Measurements from ENCODE around the gene ARHGAP5. TPM values are rescaled to one million over a fixed set of nuclear protein-coding genes. Genes with fewer than 3 reads are reported as not detected.

Gene ARHGAP5
- total and polyA plus RNA-seq, 2 donors (not counting 1 experiment from before 2014, with no cell fraction given), result 6.4 to 65.0 TPM

GRCh38 chr14:32202998-32203882 lies 126.1 kb downstream of the ARHGAP5 start, which contains the start of gene RNU6-8:
Gene RNU6-8 (minus strand): TSS chr14:32203269.
- POLR2A ChIA-PET, result interaction anchor here (1.0 to 2.4 kb wide), 2 partner anchors 126 to 783 kb away, joined by 3 to 33 read pairs; partner anchors contain the start of genes ARHGAP5 and HEATR5A
- H3K4me3 Mint-ChIP-seq, result peak within 1 kb of the TSS; percentile 92
- under 1% methylated on average over 50 of the region's 57 CpGs for WGBS (ENCODE audit: insufficient coverage)
- peaks cover 48% of the 10 kb centered on the region for H3K4me1 Mint-ChIP-seq
- peak within 1 kb of the TSS; percentile 99 for H3K27ac Mint-ChIP-seq
- no peaks in the 10 kb centered on the region for H3K27me3 Mint-ChIP-seq
- DNase-seq (peak; percentile 94), ATAC-seq (ENCODE audit: low read depth) (peak; percentile 77)
- H3K4me3 ChIP-seq (ENCODE audit: control extremely low read depth in 1 of 5, extremely low read depth in 1 of 5, insufficient read depth in 1 of 5, low read depth in 2 of 5, low read length in 4 of 5), result peak within 1 kb of the TSS; percentile 67 to 88 (median 87)
- H4K20me1 ChIP-seq (ENCODE audit: control insufficient read depth, insufficient read depth, low read length, poor library complexity, severe bottlenecking), result no peaks in the 10 kb centered on the region
- peak within 1 kb of the TSS; percentile 86 for H2AFZ ChIP-seq (ENCODE audit: insufficient read depth, low read depth, low read length, poor library complexity, severe bottlenecking)
- H3K27ac ChIP-seq (ENCODE audit: low read length in 2 of 2), result peak within 1 kb of the TSS; percentile 99
- no peaks in the 10 kb centered on the region for H3K27me3 ChIP-seq (replicated peaks in 1 of 4; ENCODE audit: control extremely low read depth in 1 of 4, control insufficient read depth in 3 of 4, insufficient read depth in 4 of 4, low read length in 3 of 4)
- H3K9ac ChIP-seq (ENCODE audit: low read length), result peak within 1 kb of the TSS; percentile 93
- CTCF ChIA-PET, result interaction anchor here (1.0 to 2.5 kb wide), 8 partner anchors 12 to 996 kb away, joined by 3 to 13 read pairs (median 4); partner anchors contain the start of genes ARHGAP5 and HECTD1
- TF ChIP-seq CTCF (IDR thresholded peaks at IDR 0.05), result no peak
- TF ChIP-seq EZH2 (IDR thresholded peaks at IDR 0.05; ENCODE audit: borderline replicate concordance, insufficient read depth, low read depth, low read length, poor library complexity, severe bottlenecking), result no peak
- no peaks in the 10 kb centered on the region for H3K79me2 ChIP-seq (ENCODE audit: control insufficient read depth, insufficient read depth, low read length)
- H3K9me3 Mint-ChIP-seq (ENCODE audit: insufficient read depth), result no peaks in the 10 kb centered on the region
- H3K36me3 ChIP-seq (replicated peaks in 1 of 2; ENCODE audit: control extremely low read depth in 1 of 2, control insufficient read depth in 1 of 2, extremely low read depth in 1 of 2, insufficient read depth in 2 of 2, low read length in 1 of 2), result no peaks in the 10 kb centered on the region
- H3K4me1 ChIP-seq (ENCODE audit: control insufficient read depth in 2 of 2, insufficient read depth in 2 of 2, low read length in 2 of 2), result peaks cover 13 to 27% of the 10 kb centered on the region in 2 donors
- peak within 1 kb of the TSS; percentile 77 for H3K4me2 ChIP-seq (replicated peaks; ENCODE audit: low read depth, low read length, poor library complexity, severe bottlenecking)
- peaks cover 0 to 1% (median 0%) of the 10 kb centered on the region in 3 donors for H3K9me3 ChIP-seq (ENCODE audit: control extremely low read depth in 1 of 3, control insufficient read depth in 2 of 3, insufficient read depth in 1 of 3, low read length in 2 of 3)
- intact Hi-C loops (cut with micrococcal nuclease), result loop anchor here (1.0 to 10.0 kb wide), 8 partner anchors 48 to 1644 kb away; partner anchors contain the start of genes AP4S1, G2E3, HEATR5A and HECTD1

Data from B cell (primary cell).